SW 1271 (cell line): Measurements from ENCODE around the gene ZDHHC18.
"Not testable (repeated sequence)": the region's sequence is repeated elsewhere in the genome, so short reads cannot be mapped to it uniquely, and the experiment has no call there.

Experiments used
- DNase-seq, 2 experiments: peaks; one replicate each; lab custom pipeline; 2025; lab: John Stamatoyannopoulos, UW

Gene ZDHHC18

GRCh38 chr1:26791148-26791547, 35.3 kb upstream of the ZDHHC18 start:
- DNase-seq: no peak

GRCh38 chr1:26791626-26792025, 34.9 kb upstream of the ZDHHC18 start:
- DNase-seq: no peak

- DNase-seq: no peak
These were observed 33.6 kb upstream of the ZDHHC18 start for GRCh38 chr1:26792924-26793323.

- no peak for DNase-seq
These were observed 32.1 kb upstream of the ZDHHC18 start for GRCh38 chr1:26794391-26794790.

GRCh38 chr1:26797627-26798026, 28.9 kb upstream of the ZDHHC18 start:
- no peak for DNase-seq

- peak in 1 of 2 experiments; percentile 26 for DNase-seq
These were observed 26.9 kb upstream of the ZDHHC18 start for GRCh38 chr1:26799479-26800142.

- not testable (repeated sequence) for DNase-seq
These were observed 22.6 kb upstream of the ZDHHC18 start for GRCh38 chr1:26803932-26804331.

- peak; percentile 24 to 41 for DNase-seq
These were observed 16.4 kb upstream of the ZDHHC18 start for GRCh38 chr1:26810105-26810504.

GRCh38 chr1:26811057-26811456, 15.4 kb upstream of the ZDHHC18 start:
- no peak for DNase-seq

- DNase-seq: no peak
These were observed 14.8 kb upstream of the ZDHHC18 start for GRCh38 chr1:26811708-26812107.

GRCh38 chr1:26814377-26814776, 12.1 kb upstream of the ZDHHC18 start:
- no peak for DNase-seq

GRCh38 chr1:26814893-26815292, 11.6 kb upstream of the ZDHHC18 start:
- DNase-seq: no peak

GRCh38 chr1:26820784-26821269, 5.7 kb upstream of the ZDHHC18 start:
- no peak for DNase-seq

GRCh38 chr1:26822737-26823395, 3.6 kb upstream of the ZDHHC18 start:
- DNase-seq: no peak

GRCh38 chr1:26824731-26825130, 1.8 kb upstream of the ZDHHC18 start:
- DNase-seq: no peak

- DNase-seq: no peak
These were observed 667 bp downstream of the ZDHHC18 start for GRCh38 chr1:26827106-26827604.

- no peak for DNase-seq
These were observed 1.2 kb downstream of the ZDHHC18 start for GRCh38 chr1:26827663-26828062.

GRCh38 chr1:26828411-26828991, 2.0 kb downstream of the ZDHHC18 start:
- DNase-seq: no peak

- DNase-seq: no peak
These were observed 2.9 kb downstream of the ZDHHC18 start for GRCh38 chr1:26829184-26829911.

GRCh38 chr1:26831059-26831458, 4.6 kb downstream of the ZDHHC18 start:
- no peak for DNase-seq

- DNase-seq: no peak
These were observed 5.2 kb downstream of the ZDHHC18 start for GRCh38 chr1:26831546-26832248.
